ENCODE data around the gene ESR1.
A peak's percentile ranks its signal among the peaks of the same experiment; 100 is the strongest.
"Not testable (repeated sequence)": the region's sequence is repeated elsewhere in the genome, so short reads cannot be mapped to it uniquely, and the experiment has no call there.

Gene ESR1

GRCh38 chr6:152068622-152069261 lies 261.3 kb downstream of the ESR1 start:
- Histone ChIP-seq H3K36me3 (replicated peaks) (no peaks in the 10 kb centered on the region), H3K27me3 (ENCODE audit: low read depth) (no peaks in the 10 kb centered on the region), H3K9me3 (no peaks in the 10 kb centered on the region), H3K4me1 (no peaks in the 10 kb centered on the region), H3K4me3 (no peak overlapping the region)
- in situ Hi-C loops (cut with MboI; ENCODE audit: low sequenced_read_pairs): no loop called here
- no peak for DNase-seq (ENCODE audit: low spot score in 2 of 2)

GRCh38 chr6:152070556-152070955 lies 263.1 kb downstream of the ESR1 start:
- no peaks in the 10 kb centered on the region for H3K27me3 ChIP-seq (ENCODE audit: low read depth)
- H3K36me3 ChIP-seq (replicated peaks): no peaks in the 10 kb centered on the region
- H3K9me3 ChIP-seq: no peaks in the 10 kb centered on the region
- no peak for DNase-seq (ENCODE audit: low spot score in 2 of 2)
- in situ Hi-C loops (cut with MboI; ENCODE audit: low sequenced_read_pairs): no loop called here
- no peak overlapping the region for H3K4me3 ChIP-seq
- no peaks in the 10 kb centered on the region for H3K4me1 ChIP-seq

- in situ Hi-C loops (cut with MboI; ENCODE audit: low sequenced_read_pairs): no loop called here
- H3K36me3 ChIP-seq (replicated peaks): no peaks in the 10 kb centered on the region
- H3K9me3 ChIP-seq: no peaks in the 10 kb centered on the region; the same call in 1 of the 2 replicates
- no peak for DNase-seq (ENCODE audit: low spot score in 2 of 2)
- H3K4me1 ChIP-seq: no peaks in the 10 kb centered on the region
- H3K4me3 ChIP-seq: no peak overlapping the region
- no peaks in the 10 kb centered on the region for H3K27me3 ChIP-seq (ENCODE audit: low read depth)
Measured at GRCh38 chr6:152071318-152071717, 263.8 kb downstream of the ESR1 start.

GRCh38 chr6:152071843-152072242 lies 264.4 kb downstream of the ESR1 start:
- no peaks in the 10 kb centered on the region for H3K27me3 ChIP-seq (ENCODE audit: low read depth)
- no peaks in the 10 kb centered on the region for H3K36me3 ChIP-seq (replicated peaks)
- in situ Hi-C loops (cut with MboI; ENCODE audit: low sequenced_read_pairs): no loop called here
- H3K4me3 ChIP-seq: no peak overlapping the region
- no peaks in the 10 kb centered on the region; the same call in 1 of the 2 replicates for H3K9me3 ChIP-seq
- no peak for DNase-seq (ENCODE audit: low spot score in 2 of 2)
- no peaks in the 10 kb centered on the region for H3K4me1 ChIP-seq

GRCh38 chr6:152076242-152076641 lies 268.8 kb downstream of the ESR1 start:
- DNase-seq (ENCODE audit: low spot score in 2 of 2); H3K4me1 ChIP-seq; H3K27me3 ChIP-seq (ENCODE audit: low read depth); H3K9me3 ChIP-seq; H3K4me3 ChIP-seq; in situ Hi-C loops (cut with MboI; ENCODE audit: low sequenced_read_pairs); H3K36me3 ChIP-seq (replicated peaks): not testable (repeated sequence)

GRCh38 chr6:152078001-152078400 lies 270.5 kb downstream of the ESR1 start:
- in situ Hi-C loops (cut with MboI; ENCODE audit: low sequenced_read_pairs): no loop called here

GRCh38 chr6:152078804-152079203 lies 271.3 kb downstream of the ESR1 start:
- Histone ChIP-seq H3K27me3 (ENCODE audit: low read depth) (no peaks in the 10 kb centered on the region), H3K9me3 (no peaks in the 10 kb centered on the region; the same call in 1 of the 2 replicates), H3K4me3 (no peak overlapping the region), H3K36me3 (replicated peaks) (no peaks in the 10 kb centered on the region), H3K4me1 (no peaks in the 10 kb centered on the region)
- no peak for DNase-seq (ENCODE audit: low spot score in 2 of 2)
- in situ Hi-C loops (cut with MboI; ENCODE audit: low sequenced_read_pairs): no loop called here

More at GRCh38 chr6:152078001-152078400, 270.5 kb downstream of the ESR1 start:
- Histone ChIP-seq H3K9me3 (no peaks in the 10 kb centered on the region; the same call in 1 of the 2 replicates), H3K27me3 (ENCODE audit: low read depth) (no peaks in the 10 kb centered on the region), H3K36me3 (replicated peaks) (no peaks in the 10 kb centered on the region), H3K4me3 (no peak overlapping the region), H3K4me1 (no peaks in the 10 kb centered on the region)
- DNase-seq (ENCODE audit: low spot score in 2 of 2): no peak

GRCh38 chr6:152085451-152085921 lies 278.0 kb downstream of the ESR1 start:
- in situ Hi-C loops (cut with MboI; ENCODE audit: low sequenced_read_pairs): no loop called here
- DNase-seq (ENCODE audit: low spot score in 2 of 2): no peak
- Histone ChIP-seq H3K27me3 (ENCODE audit: low read depth) (no peaks in the 10 kb centered on the region), H3K9me3 (no peaks in the 10 kb centered on the region), H3K4me3 (no peak overlapping the region), H3K4me1 (peaks cover 6% of the 10 kb centered on the region), H3K36me3 (replicated peaks) (no peaks in the 10 kb centered on the region)

- in situ Hi-C loops (cut with MboI; ENCODE audit: low sequenced_read_pairs): no loop called here
- no peaks in the 10 kb centered on the region for H3K27me3 ChIP-seq (ENCODE audit: low read depth)
- no peak for DNase-seq (ENCODE audit: low spot score in 2 of 2)
- H3K4me3 ChIP-seq: no peak overlapping the region
- peaks cover 6% of the 10 kb centered on the region for H3K4me1 ChIP-seq
- no peaks in the 10 kb centered on the region for H3K36me3 ChIP-seq (replicated peaks)
- H3K9me3 ChIP-seq: no peaks in the 10 kb centered on the region
Measured at GRCh38 chr6:152086223-152086873, 278.9 kb downstream of the ESR1 start.

GRCh38 chr6:152087096-152087495 lies 279.6 kb downstream of the ESR1 start:
- H3K4me1 ChIP-seq: peaks cover 6% of the 10 kb centered on the region
- no peaks in the 10 kb centered on the region for H3K27me3 ChIP-seq (ENCODE audit: low read depth)
- DNase-seq (ENCODE audit: low spot score in 2 of 2): peak in 1 of 2 experiments; percentile 86
- H3K4me3 ChIP-seq: no peak overlapping the region
- in situ Hi-C loops (cut with MboI; ENCODE audit: low sequenced_read_pairs): no loop called here
- no peaks in the 10 kb centered on the region for H3K36me3 ChIP-seq (replicated peaks)
- no peaks in the 10 kb centered on the region for H3K9me3 ChIP-seq

GRCh38 chr6:152087701-152088100 lies 280.2 kb downstream of the ESR1 start:
- H3K9me3 ChIP-seq: no peaks in the 10 kb centered on the region
- no peak overlapping the region for H3K4me3 ChIP-seq
- no peaks in the 10 kb centered on the region for H3K27me3 ChIP-seq (ENCODE audit: low read depth)
- DNase-seq (ENCODE audit: low spot score in 2 of 2): no peak
- H3K36me3 ChIP-seq (replicated peaks): no peaks in the 10 kb centered on the region
- peaks cover 6% of the 10 kb centered on the region for H3K4me1 ChIP-seq
- in situ Hi-C loops (cut with MboI; ENCODE audit: low sequenced_read_pairs): no loop called here

GRCh38 chr6:152089992-152090391 lies 282.5 kb downstream of the ESR1 start:
- in situ Hi-C loops (cut with MboI; ENCODE audit: low sequenced_read_pairs): no loop called here
- no peak overlapping the region for H3K4me3 ChIP-seq
- H3K36me3 ChIP-seq (replicated peaks): no peaks in the 10 kb centered on the region
- H3K9me3 ChIP-seq: no peaks in the 10 kb centered on the region
- H3K4me1 ChIP-seq: peaks cover 6% of the 10 kb centered on the region
- no peak for DNase-seq (ENCODE audit: low spot score in 2 of 2)
- no peaks in the 10 kb centered on the region for H3K27me3 ChIP-seq (ENCODE audit: low read depth)

- no peak overlapping the region for H3K4me3 ChIP-seq
- peaks cover 6% of the 10 kb centered on the region for H3K4me1 ChIP-seq
- no peaks in the 10 kb centered on the region for H3K36me3 ChIP-seq (replicated peaks)
- no peak for DNase-seq (ENCODE audit: low spot score in 2 of 2)
- in situ Hi-C loops (cut with MboI; ENCODE audit: low sequenced_read_pairs): no loop called here
- H3K9me3 ChIP-seq: no peaks in the 10 kb centered on the region
- H3K27me3 ChIP-seq (ENCODE audit: low read depth): no peaks in the 10 kb centered on the region
Measured at GRCh38 chr6:152091201-152091600, 283.7 kb downstream of the ESR1 start.

GRCh38 chr6:152091851-152092341 lies 284.4 kb downstream of the ESR1 start:
- Histone ChIP-seq H3K36me3 (replicated peaks) (no peaks in the 10 kb centered on the region), H3K27me3 (ENCODE audit: low read depth) (no peaks in the 10 kb centered on the region), H3K9me3 (no peaks in the 10 kb centered on the region), H3K4me3 (no peak overlapping the region), H3K4me1 (peaks cover under 1% of the 10 kb centered on the region)
- DNase-seq (ENCODE audit: low spot score in 2 of 2): no peak
- in situ Hi-C loops (cut with MboI; ENCODE audit: low sequenced_read_pairs): no loop called here

Data from HAP-1 (cell line).